ENCODE measurements around the gene DHX16. TPM values are rescaled to one million over a fixed set of nuclear protein-coding genes. Genes with fewer than 3 reads are reported as not detected.
"Not testable (repeated sequence)": the region's sequence is repeated elsewhere in the genome, so short reads cannot be mapped to it uniquely, and the experiment has no call there.

Gene DHX16
- total RNA-seq, 4 donors from 2014 or later = 3.2 to 31.8 (median 16.3) TPM

GRCh38 chr6:30719791-30720737 is 47.3 kb upstream of the DHX16 start, which contains the start of gene TUBB:
Gene TUBB, plus strand, starts transcription at chr6:30720352. Its CDS starts 155 bp downstream, at chr6:30720507.
- Histone ChIP-seq H3K4me3 (peak within 1 kb of the TSS; percentile 59 to 69), H3K9me3 (no peaks in the 10 kb centered on the region), H3K36me3 (no peaks in the 10 kb centered on the region), H3K27me3 (no peaks in the 10 kb centered on the region), H3K4me1 (no peaks in the 10 kb centered on the region), H3K27ac (peak within 1 kb of the TSS; percentile 91 to 97)
- TF ChIP-seq CTCF (IDR thresholded peaks at IDR 0.05) (peak in 2 of 4 experiments; percentile 8 to 43), POLR2A (IDR thresholded peaks at IDR 0.05) (peak; percentile 83 to 93)
- peak; percentile 96 to 97 for DNase-seq
- intact Hi-C loops (cut with DNase I; ENCODE audit: low total_unique reads) = loop anchor here (2.0 kb wide), 1 partner anchor 33 kb away; the partner anchor contains the start of gene PPP1R18

DNA sequence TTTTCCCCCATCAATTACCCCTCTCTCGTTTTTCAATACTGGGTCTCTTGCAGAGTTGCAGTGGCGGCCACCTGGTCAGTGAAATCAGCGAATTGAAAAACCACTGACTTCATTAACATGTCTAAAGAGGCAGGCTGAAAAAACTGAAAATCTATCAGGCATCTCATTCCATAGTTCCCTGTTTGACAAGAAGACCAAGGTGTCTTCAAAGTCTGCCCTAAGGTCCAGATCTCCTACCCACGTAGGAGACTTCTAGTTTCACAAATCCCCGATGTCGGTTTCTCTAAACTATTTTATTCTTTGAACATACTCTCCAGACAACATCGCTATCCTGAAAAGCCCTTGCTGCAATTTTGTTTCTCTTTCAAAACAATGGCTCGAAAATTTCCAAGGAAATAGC is 46.5 kb upstream of the DHX16 start:
- no peaks in the 10 kb centered on the region for H3K4me1 ChIP-seq
- peak overlapping the region; percentile 74 to 91 for H3K27ac ChIP-seq
- no peaks in the 10 kb centered on the region for H3K36me3 ChIP-seq
- no peaks in the 10 kb centered on the region for H3K9me3 ChIP-seq
- intact Hi-C loops (cut with DNase I; ENCODE audit: low total_unique reads) = no loop called here
- no peak for DNase-seq
- no peak for TF ChIP-seq POLR2A (IDR thresholded peaks at IDR 0.05)
- TF ChIP-seq CTCF (IDR thresholded peaks at IDR 0.05) = no peak
- no peaks in the 10 kb centered on the region for H3K27me3 ChIP-seq
- peak overlapping the region; percentile 59 to 69 for H3K4me3 ChIP-seq

GRCh38 chr6:30717845-30718720 is 45.3 kb upstream of the DHX16 start:
- peak overlapping the region; percentile 85 to 91 for H3K27ac ChIP-seq
- DNase-seq; H3K9me3 ChIP-seq; intact Hi-C loops (cut with DNase I; ENCODE audit: low total_unique reads); H3K4me1 ChIP-seq; H3K27me3 ChIP-seq; H3K36me3 ChIP-seq: not testable (repeated sequence)
- peak overlapping the region; percentile 62 to 65 for H3K4me3 ChIP-seq

DNA sequence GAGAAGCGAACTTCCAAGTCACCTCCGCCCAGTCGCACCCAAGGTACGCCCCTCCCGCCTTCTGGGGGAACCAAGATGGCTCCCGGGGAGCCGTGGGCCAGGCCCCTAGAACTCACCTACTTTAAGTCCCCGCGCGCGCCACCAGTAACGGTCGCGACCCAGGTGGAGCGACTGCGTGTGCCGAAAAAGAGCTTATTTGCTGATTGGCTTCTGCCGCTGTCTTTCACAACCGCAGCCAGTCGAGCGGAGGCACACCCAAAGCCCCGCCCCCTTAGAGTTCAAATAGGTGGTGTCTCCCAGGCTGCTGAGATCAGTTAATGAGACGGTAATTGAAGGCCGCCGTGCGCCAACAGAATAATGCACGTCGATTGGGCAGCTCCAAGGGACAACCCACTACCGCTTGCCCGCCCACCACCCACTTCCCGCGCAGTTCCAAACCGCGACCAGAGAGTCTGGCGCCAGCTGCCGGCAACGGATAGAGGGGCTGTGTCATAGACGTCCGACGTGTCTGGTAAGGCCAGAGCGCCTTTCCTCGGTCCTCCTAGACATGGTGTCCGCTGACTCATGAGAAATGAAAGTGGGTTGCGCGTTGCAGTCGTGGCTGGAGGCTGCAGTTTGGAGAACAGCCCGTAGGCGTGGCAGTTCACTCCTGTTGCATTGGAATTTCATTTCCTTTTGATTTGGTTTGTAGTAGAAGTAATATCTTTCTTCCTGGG is 44.5 kb upstream of the DHX16 start, which contains the start of gene MDC1:
TSS of gene MDC1 (minus strand) at position 153 of the 716 bp plus-strand sequence. CDS start 2,106 bp downstream, outside the sequence.
- Histone ChIP-seq H3K4me3 (peak within 1 kb of the TSS; percentile 62 to 65), H3K9me3 (no peaks in the 10 kb centered on the region), H3K36me3 (no peaks in the 10 kb centered on the region), H3K27me3 (no peaks in the 10 kb centered on the region), H3K4me1 (no peaks in the 10 kb centered on the region), H3K27ac (peak within 1 kb of the TSS; percentile 91 to 96)
- peak; percentile 100 for DNase-seq
- intact Hi-C loops (cut with DNase I; ENCODE audit: low total_unique reads) = no loop called here
- TF ChIP-seq POLR2A (IDR thresholded peaks at IDR 0.05) (peak; percentile 83 to 88), CTCF (IDR thresholded peaks at IDR 0.05) (peak; percentile 21 to 63 (median 38))

- H3K4me3 ChIP-seq = peak overlapping the region; percentile 62 to 65
- no peaks in the 10 kb centered on the region for H3K27me3 ChIP-seq
- no peaks in the 10 kb centered on the region for H3K36me3 ChIP-seq
- intact Hi-C loops (cut with DNase I; ENCODE audit: low total_unique reads) = no loop called here
- DNase-seq = no peak
- H3K9me3 ChIP-seq = no peaks in the 10 kb centered on the region
- H3K27ac ChIP-seq = peak overlapping the region; percentile 91 to 96
- no peaks in the 10 kb centered on the region for H3K4me1 ChIP-seq
- TF ChIP-seq POLR2A (IDR thresholded peaks at IDR 0.05) (no peak), CTCF (IDR thresholded peaks at IDR 0.05) (no peak)
These were observed 44.0 kb upstream of the DHX16 start for GRCh38 chr6:30716879-30717128.

Data from uterus (tissue), 4 donors.